PFSK-1 (cell line): ENCODE measurements around the gene PEX12.

Source experiments
- FOXP2 ChIP-seq: optimal IDR thresholded peaks from 2 replicates; pipeline ENCODE3; 2011; ENCODE audit warnings: borderline replicate concordance, control low read depth, inconsistent platforms; ENCODE audit not compliant: insufficient read depth; ENCODE audit errors: extremely low read length, extremely low read depth
- POLR2AphosphoS5 ChIP-seq: IDR thresholded peaks from 2 replicates; pipeline ENCODE4 v1.6.1; 2012; ENCODE audit warnings: low read depth, mild to moderate bottlenecking, control low read depth, low read length, moderate library complexity
- REST ChIP-seq, 2 experiments: IDR thresholded peaks; 2 replicates each; pipeline versions ENCODE4 v1.6.1 to v1.8.0; 2011 to 2012; ENCODE audit warnings: low read depth in 2 of 2, low read length in 2 of 2, control low read depth in 1 of 2, inconsistent platforms in 1 of 2, mild to moderate bottlenecking in 1 of 2, moderate library complexity in 1 of 2; ENCODE audit not compliant: insufficient read depth in 1 of 2
- SIN3A ChIP-seq: IDR thresholded peaks from 2 replicates; pipeline ENCODE4 v1.6.1; 2012; ENCODE audit warnings: mild to moderate bottlenecking, low read length, moderate library complexity, borderline replicate concordance; ENCODE audit not compliant: insufficient read depth
- TAF1 ChIP-seq: IDR thresholded peaks from 2 replicates; pipeline ENCODE4 v1.6.1; 2012; ENCODE audit warnings: low read length, control low read depth, borderline replicate concordance; ENCODE audit not compliant: insufficient read depth

Gene PEX12

DNA sequence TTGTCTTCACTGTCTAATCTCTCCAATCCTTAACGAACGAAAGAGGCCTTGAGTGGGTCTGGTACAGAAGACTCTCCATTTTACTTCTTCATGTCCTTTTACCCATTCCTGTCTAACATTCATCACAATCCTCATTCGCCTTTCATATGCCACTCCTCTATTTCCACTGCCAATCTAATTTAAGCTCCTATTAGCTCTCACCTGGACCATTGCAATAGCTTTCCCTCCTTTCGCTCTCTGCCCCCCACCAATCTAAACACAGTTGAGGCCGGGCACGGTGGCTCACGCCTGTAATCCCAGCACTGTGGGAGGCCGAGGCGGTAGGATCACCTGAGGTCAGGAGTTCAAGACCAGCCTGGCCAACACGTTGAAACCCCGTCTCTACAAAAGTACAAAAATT is 11.4 kb downstream of the PEX12 start:
- TF ChIP-seq REST (IDR thresholded peaks at IDR 0.05; ENCODE audit: insufficient read depth in 1 of 2, low read depth in 2 of 2, low read length in 2 of 2) (no peak), TAF1 (no peak), POLR2AphosphoS5 (no peak), FOXP2 (no peak), SIN3A (no peak)

- TF ChIP-seq FOXP2 = no peak
- TF ChIP-seq POLR2AphosphoS5 = no peak
- TF ChIP-seq TAF1 = no peak
- TF ChIP-seq SIN3A = no peak
- no peak for TF ChIP-seq REST (IDR thresholded peaks at IDR 0.05; ENCODE audit: insufficient read depth in 1 of 2, low read depth in 2 of 2, low read length in 2 of 2)
Observed at GRCh38 chr17:35560703-35561102, 17.7 kb downstream of the PEX12 start, which contains the start of gene SLFN14. Gene SLFN14 (minus strand): TSS chr17:35560819. CDS start chr17:35558062, 2,757 bp downstream.

DNA sequence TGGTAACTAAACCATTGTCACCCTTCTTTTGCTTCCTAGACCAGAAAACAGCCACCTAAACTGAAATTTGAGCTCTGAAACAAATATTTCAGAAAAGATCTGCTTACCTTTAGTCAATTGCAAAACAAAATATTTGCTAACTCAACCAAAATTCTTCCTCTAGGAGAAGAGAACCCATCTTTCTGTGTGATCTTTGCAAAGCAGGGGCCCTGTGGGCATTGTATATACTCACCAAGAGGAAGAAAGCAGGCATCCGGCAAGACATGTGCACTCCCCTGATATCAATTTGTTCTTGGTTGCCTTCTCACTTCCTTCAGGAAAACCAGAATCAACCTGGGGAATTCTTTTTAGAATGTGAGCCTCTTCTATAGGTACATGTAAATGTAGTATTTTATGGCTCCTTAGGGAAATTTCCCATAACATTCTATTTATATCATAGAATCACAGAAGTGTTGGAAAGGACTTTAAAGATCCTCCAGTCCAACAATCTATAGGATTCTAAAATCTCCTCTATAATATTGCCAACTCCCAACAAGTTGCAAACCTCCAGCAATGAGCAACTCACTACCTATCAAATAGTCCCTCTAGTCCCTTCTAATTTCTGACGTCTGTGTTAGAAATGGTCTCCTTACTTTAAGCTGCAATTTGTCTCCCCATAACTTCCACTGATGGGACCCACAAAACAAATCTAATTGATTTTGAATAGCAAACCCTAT is 18.7 kb downstream of the PEX12 start:
- TF ChIP-seq FOXP2 (no peak), REST (IDR thresholded peaks at IDR 0.05; ENCODE audit: insufficient read depth in 1 of 2, low read depth in 2 of 2, low read length in 2 of 2) (no peak), TAF1 (no peak), SIN3A (no peak), POLR2AphosphoS5 (no peak)

DNA sequence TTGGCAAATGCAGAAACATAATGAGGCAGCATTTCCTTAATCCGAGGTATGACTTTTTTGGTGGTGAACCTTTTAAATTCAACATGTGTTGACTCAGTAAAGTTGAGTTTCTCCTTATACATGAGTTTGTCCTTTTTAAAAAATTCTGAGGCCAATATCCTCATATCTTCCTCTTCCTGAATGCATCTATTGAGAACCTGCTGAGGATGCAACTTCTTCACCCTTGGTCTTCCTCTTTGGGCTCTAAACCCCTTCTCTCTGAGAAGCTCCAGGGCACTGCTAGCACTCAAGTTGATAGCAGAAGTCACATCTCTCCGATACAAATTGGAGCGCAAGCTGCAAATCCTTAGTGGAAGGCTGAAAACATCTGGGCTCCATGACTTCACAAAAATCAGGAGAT is 21.0 kb downstream of the PEX12 start:
- TF ChIP-seq FOXP2 (no peak), POLR2AphosphoS5 (no peak), REST (IDR thresholded peaks at IDR 0.05; ENCODE audit: insufficient read depth in 1 of 2, low read depth in 2 of 2, low read length in 2 of 2) (no peak), TAF1 (no peak), SIN3A (no peak)
